ENCODE measurements around the gene ITPR2. TPM values are rescaled to one million over a fixed set of nuclear protein-coding genes. Genes with fewer than 3 reads are reported as not detected.

ITPR2 gene
- total and polyA plus RNA-seq, 2 of the 13 experiments (the other 11 are each of a cell fraction or from before 2014, with no cell fraction given), result 31.9 to 81.9 TPM

- Histone ChIP-seq H2AFZ (ENCODE audit: low read length) (no peak overlapping the region), H3K27ac (ENCODE audit: extremely low read length, insufficient read depth, low read length) (no peak overlapping the region), H3K27me3 (ENCODE audit: control insufficient read depth in 1 of 2, insufficient read depth in 2 of 2, low read length in 2 of 2) (no peaks in the 10 kb centered on the region), H3K79me2 (ENCODE audit: insufficient read depth, low read length) (peaks cover 100% of the 10 kb centered on the region), H3K4me2 (ENCODE audit: low read depth, low read length) (no peak overlapping the region), H3K9ac (ENCODE audit: insufficient read depth, low read depth, low read length) (no peak overlapping the region), H3K9me3 (ENCODE audit: low read length) (no peaks in the 10 kb centered on the region), H3K4me3 (replicated peaks in 1 of 3; ENCODE audit: insufficient read depth in 1 of 3, low read depth in 2 of 3, low read length in 3 of 3) (no peak overlapping the region), H3K36me3 (replicated peaks in 1 of 2; ENCODE audit: control insufficient read depth in 1 of 2, insufficient read depth in 2 of 2, low read length in 2 of 2) (peaks cover 2 to 47% of the 10 kb centered on the region in 2 experiments; a peak in 3 of 5 replicates), H4K20me1 (ENCODE audit: insufficient read depth, low read length) (peaks cover 69% of the 10 kb centered on the region), H3K4me1 (ENCODE audit: insufficient read depth, low read length) (peaks cover 97% of the 10 kb centered on the region)
- no peak for ATAC-seq
- DNase-seq (ENCODE audit: low spot score), result no peak
- no peak for TF ChIP-seq HDAC2 (CRISPR knock-in tag; IDR thresholded peaks at IDR 0.05)
- CTCF ChIA-PET (ENCODE audit: low intra/inter-chr PET ratio, low total read pairs), result no interaction called here
- no peak for FAIRE-seq
- in situ Hi-C loops (cut with HindIII; ENCODE audit: extremely low pct_ligation_motif_present, low pct_unique_long_range_greater_than_20kb) (no loop called here), intact Hi-C loops (cut with micrococcal nuclease; ENCODE audit: unreplicated experiment) (no loop called here)
- POLR2A ChIA-PET, result interaction anchor here (6.2 kb wide), 1 partner anchor 10 kb away, joined by 28 read pairs; the partner anchor contains the start of gene ITPR2
- BruUV-seq (replicated peaks), result no TSS peak
- 88% methylated on average over 2 of the region's 2 CpGs for WGBS (ENCODE audit: low lambda C conversion rate)
Measured at GRCh38 chr12:26822026-26822425, 11.0 kb downstream of the ITPR2 start.

GRCh38 chr12:26821212-26821701 lies 11.7 kb downstream of the ITPR2 start:
- no TSS peak for BruUV-seq (replicated peaks)
- Histone ChIP-seq H3K9me3 (ENCODE audit: low read length) (no peaks in the 10 kb centered on the region), H3K4me3 (replicated peaks in 1 of 3; ENCODE audit: insufficient read depth in 1 of 3, low read depth in 2 of 3, low read length in 3 of 3) (no peak overlapping the region), H4K20me1 (ENCODE audit: insufficient read depth, low read length) (peaks cover 65% of the 10 kb centered on the region), H3K27me3 (ENCODE audit: control insufficient read depth in 1 of 2, insufficient read depth in 2 of 2, low read length in 2 of 2) (no peaks in the 10 kb centered on the region), H3K4me2 (ENCODE audit: low read depth, low read length) (no peak overlapping the region), H3K36me3 (replicated peaks in 1 of 2; ENCODE audit: control insufficient read depth in 1 of 2, insufficient read depth in 2 of 2, low read length in 2 of 2) (peaks cover 2 to 46% of the 10 kb centered on the region in 2 experiments; a peak in 3 of 5 replicates), H3K4me1 (ENCODE audit: insufficient read depth, low read length) (peaks cover 97% of the 10 kb centered on the region), H3K27ac (ENCODE audit: extremely low read length, insufficient read depth, low read length) (no peak overlapping the region), H2AFZ (ENCODE audit: low read length) (no peak overlapping the region), H3K9ac (ENCODE audit: insufficient read depth, low read depth, low read length) (no peak overlapping the region), H3K79me2 (ENCODE audit: insufficient read depth, low read length) (peaks cover 98% of the 10 kb centered on the region)
- WGBS (ENCODE audit: low lambda C conversion rate), result 97% methylated on average over 4 of the region's 4 CpGs
- CTCF ChIA-PET (ENCODE audit: low intra/inter-chr PET ratio, low total read pairs), result no interaction called here
- FAIRE-seq (no peak), DNase-seq (ENCODE audit: low spot score) (no peak), ATAC-seq (no peak)
- TF ChIP-seq SAFB2 (CRISPR knock-in tag; IDR thresholded peaks at IDR 0.05; ENCODE audit: borderline replicate concordance, low read depth) (no peak), RBM22 (optimal IDR thresholded peaks at IDR 0.05; ENCODE audit: low read length) (peak; percentile 17), HNRNPK (IDR thresholded peaks at IDR 0.05; ENCODE audit: low read depth, low read length, poor library complexity, severe bottlenecking) (no peak)
- intact Hi-C loops (cut with micrococcal nuclease; ENCODE audit: unreplicated experiment), result loop anchor here (1.0 kb wide), 1 partner anchor 8 kb away; no protein-coding TSS in a partner anchor
- in situ Hi-C loops (cut with HindIII; ENCODE audit: extremely low pct_ligation_motif_present, low pct_unique_long_range_greater_than_20kb), result no loop called here
- POLR2A ChIA-PET, result interaction anchor here (6.2 kb wide), 1 partner anchor 11 kb away, joined by 28 read pairs; the partner anchor contains the start of gene ITPR2
